GM23338 (cell line): Measurements from ENCODE around the gene PLAGL1.

Source experiments
- CREB1 ChIP-seq: fragments of 250-450 bp; sonication (Bioruptor Pico); IDR thresholded peaks from 2 replicates; pipeline ENCODE4 v1.5.0; 2020; ENCODE audit warnings: low read depth, mild to moderate bottlenecking, moderate library complexity
- EZH2 ChIP-seq: fragments of 200-600 bp; sonication (generic); IDR thresholded peaks from one replicate; pipeline ENCODE4 v1.8.0; 2017; ENCODE audit warnings: antibody characterized with exemption, mild to moderate bottlenecking, low read depth; ENCODE audit not compliant: unreplicated experiment
- EZH2phosphoT487 ChIP-seq: fragments of 200-600 bp; sonication (generic); IDR thresholded peaks from one replicate; pipeline ENCODE4 v1.8.1; 2018; ENCODE audit warnings: antibody characterized with exemption; ENCODE audit not compliant: unreplicated experiment
- JUNB ChIP-seq: IDR thresholded peaks from one replicate; pipeline ENCODE4 v1.6.1; 2016; ENCODE audit warnings: antibody characterized with exemption; ENCODE audit not compliant: unreplicated experiment
- NANOG ChIP-seq: IDR thresholded peaks from 2 replicates; pipeline ENCODE4 v1.6.1; 2016; ENCODE audit warnings: antibody characterized with exemption, borderline replicate concordance
- POLR2AphosphoS5 ChIP-seq: IDR thresholded peaks from 2 replicates; pipeline ENCODE4 v1.6.1; 2016; ENCODE audit warnings: antibody characterized with exemption, low read depth
- REST ChIP-seq: IDR thresholded peaks from one replicate; pipeline ENCODE4 v1.6.1; 2018; ENCODE audit warnings: antibody characterized with exemption; ENCODE audit not compliant: unreplicated experiment
- ZNF331 ChIP-seq: fragments of 250-450 bp; sonication (Bioruptor Pico); IDR thresholded peaks from 2 replicates; pipeline ENCODE4 v1.5.0; 2020; ENCODE audit warnings: low read depth, mild to moderate bottlenecking, moderate library complexity
- TF ChIP-seq, protein P1 (sequence below), 2 experiments: fragments of 200-600 bp in 1 of 2; sonication (generic) in 1 of 2; conservative IDR thresholded peaks; 2 replicates each; pipeline versions ENCODE4 v1.5.1 to v1.6.1; 2016 to 2017; ENCODE audit warnings: antibody characterized with exemption in 2 of 2, low read depth in 2 of 2, mild to moderate bottlenecking in 2 of 2, moderate library complexity in 1 of 2

DNA sequence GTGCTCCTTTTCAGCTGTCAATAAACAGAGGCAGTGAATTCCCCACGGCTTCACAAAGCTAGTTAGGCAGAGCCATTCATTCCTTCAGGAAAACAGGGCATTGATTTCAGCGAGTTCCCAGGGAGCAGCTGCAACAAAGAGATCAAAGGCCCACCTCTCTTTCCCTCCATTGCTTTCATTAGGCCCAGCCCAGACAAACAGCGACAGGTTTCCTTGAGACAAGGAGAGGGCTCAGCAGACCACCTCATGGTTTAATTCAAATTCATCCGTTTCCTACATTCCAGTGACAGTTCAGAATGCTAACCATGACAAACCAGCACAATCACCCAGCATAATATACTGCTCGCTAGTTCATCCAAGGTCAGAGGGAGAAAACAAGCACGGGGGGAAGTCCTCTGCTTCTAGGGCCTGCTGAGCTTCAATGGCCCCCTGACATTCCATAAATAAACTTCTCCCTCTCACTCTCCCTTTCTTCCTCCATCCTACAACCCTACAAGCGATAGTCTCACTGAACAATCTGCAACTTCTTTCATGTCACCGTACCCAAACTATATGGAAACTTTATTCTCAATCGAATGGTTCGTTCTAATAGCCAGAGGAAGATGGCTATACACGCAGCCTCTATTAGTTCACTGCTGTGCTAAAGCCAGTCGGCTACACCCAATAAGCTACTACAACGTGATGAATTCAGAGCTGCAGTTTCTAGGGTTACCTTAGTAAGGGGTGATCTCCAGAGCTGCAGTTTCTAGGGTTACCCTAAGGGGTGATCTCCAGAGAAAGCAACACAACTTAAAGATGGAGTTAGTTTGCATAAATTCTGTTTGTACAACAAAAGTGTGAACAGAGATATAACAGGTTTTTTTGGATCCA is 34.7 kb downstream of the PLAGL1 start:
- TF ChIP-seq, protein P1, sequence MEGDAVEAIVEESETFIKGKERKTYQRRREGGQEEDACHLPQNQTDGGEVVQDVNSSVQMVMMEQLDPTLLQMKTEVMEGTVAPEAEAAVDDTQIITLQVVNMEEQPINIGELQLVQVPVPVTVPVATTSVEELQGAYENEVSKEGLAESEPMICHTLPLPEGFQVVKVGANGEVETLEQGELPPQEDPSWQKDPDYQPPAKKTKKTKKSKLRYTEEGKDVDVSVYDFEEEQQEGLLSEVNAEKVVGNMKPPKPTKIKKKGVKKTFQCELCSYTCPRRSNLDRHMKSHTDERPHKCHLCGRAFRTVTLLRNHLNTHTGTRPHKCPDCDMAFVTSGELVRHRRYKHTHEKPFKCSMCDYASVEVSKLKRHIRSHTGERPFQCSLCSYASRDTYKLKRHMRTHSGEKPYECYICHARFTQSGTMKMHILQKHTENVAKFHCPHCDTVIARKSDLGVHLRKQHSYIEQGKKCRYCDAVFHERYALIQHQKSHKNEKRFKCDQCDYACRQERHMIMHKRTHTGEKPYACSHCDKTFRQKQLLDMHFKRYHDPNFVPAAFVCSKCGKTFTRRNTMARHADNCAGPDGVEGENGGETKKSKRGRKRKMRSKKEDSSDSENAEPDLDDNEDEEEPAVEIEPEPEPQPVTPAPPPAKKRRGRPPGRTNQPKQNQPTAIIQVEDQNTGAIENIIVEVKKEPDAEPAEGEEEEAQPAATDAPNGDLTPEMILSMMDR (conservative IDR thresholded peaks at IDR 0.05; ENCODE audit: low read depth in 2 of 2), result no peak
- TF ChIP-seq POLR2AphosphoS5 (no peak), EZH2 (no peak), JUNB (no peak), NANOG (peak; percentile 72; the same call in 1 of the 2 replicates), ZNF331 (CRISPR knock-in tag) (no peak), EZH2phosphoT487 (no peak), REST (no peak), CREB1 (CRISPR knock-in tag) (no peak)
